ENCODE data around the gene EPHB6. TPM values are rescaled to one million over a fixed set of nuclear protein-coding genes. Genes with fewer than 3 reads are reported as not detected.

EPHB6 gene, protein sequence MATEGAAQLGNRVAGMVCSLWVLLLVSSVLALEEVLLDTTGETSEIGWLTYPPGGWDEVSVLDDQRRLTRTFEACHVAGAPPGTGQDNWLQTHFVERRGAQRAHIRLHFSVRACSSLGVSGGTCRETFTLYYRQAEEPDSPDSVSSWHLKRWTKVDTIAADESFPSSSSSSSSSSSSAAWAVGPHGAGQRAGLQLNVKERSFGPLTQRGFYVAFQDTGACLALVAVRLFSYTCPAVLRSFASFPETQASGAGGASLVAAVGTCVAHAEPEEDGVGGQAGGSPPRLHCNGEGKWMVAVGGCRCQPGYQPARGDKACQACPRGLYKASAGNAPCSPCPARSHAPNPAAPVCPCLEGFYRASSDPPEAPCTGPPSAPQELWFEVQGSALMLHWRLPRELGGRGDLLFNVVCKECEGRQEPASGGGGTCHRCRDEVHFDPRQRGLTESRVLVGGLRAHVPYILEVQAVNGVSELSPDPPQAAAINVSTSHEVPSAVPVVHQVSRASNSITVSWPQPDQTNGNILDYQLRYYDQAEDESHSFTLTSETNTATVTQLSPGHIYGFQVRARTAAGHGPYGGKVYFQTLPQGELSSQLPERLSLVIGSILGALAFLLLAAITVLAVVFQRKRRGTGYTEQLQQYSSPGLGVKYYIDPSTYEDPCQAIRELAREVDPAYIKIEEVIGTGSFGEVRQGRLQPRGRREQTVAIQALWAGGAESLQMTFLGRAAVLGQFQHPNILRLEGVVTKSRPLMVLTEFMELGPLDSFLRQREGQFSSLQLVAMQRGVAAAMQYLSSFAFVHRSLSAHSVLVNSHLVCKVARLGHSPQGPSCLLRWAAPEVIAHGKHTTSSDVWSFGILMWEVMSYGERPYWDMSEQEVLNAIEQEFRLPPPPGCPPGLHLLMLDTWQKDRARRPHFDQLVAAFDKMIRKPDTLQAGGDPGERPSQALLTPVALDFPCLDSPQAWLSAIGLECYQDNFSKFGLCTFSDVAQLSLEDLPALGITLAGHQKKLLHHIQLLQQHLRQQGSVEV
- 5.7 and 6.5 TPM in 2 replicates for total RNA-seq

DNA sequence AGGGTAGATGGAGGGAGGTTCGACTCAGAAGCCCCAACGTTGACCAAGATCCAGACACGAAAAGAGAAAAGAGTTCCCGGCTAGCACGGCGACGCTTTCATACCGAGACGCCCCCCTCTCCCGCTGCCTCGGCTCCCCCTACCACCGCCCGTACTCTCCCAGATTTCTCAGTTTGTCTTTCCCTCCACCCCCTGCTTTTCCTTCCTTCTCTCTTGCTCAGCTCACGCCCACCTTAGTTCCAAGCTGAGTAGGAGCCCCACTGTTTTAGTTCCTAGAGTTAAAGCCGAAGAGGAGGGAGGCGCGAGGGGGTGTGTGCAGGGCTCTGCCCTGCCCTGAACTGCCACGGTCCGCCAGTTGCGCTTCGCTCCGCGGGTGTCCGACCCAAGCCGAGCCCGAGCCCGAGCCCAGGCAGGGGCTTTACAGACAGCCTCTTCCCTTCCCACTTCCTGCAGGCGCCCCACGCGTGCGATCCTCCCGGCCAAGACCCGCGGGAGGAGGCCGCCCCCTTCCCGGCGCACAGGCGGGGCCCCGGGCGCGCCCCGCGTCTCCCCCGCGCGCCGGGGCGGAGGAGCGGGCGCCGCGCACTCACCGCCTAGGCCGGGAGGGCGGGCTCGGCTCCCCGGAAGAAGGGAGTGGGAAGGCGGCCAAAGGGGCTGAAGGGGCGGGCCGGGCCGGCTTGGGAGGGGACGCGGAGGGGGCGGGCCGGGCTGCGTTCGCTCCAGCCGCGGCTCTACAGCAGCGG is at the start of gene EPHB6:
Gene EPHB6, plus strand, starts transcription at position 705 of the 742 bp plus-strand sequence. CDS start 8,152 bp downstream, outside the sequence.

DNA sequence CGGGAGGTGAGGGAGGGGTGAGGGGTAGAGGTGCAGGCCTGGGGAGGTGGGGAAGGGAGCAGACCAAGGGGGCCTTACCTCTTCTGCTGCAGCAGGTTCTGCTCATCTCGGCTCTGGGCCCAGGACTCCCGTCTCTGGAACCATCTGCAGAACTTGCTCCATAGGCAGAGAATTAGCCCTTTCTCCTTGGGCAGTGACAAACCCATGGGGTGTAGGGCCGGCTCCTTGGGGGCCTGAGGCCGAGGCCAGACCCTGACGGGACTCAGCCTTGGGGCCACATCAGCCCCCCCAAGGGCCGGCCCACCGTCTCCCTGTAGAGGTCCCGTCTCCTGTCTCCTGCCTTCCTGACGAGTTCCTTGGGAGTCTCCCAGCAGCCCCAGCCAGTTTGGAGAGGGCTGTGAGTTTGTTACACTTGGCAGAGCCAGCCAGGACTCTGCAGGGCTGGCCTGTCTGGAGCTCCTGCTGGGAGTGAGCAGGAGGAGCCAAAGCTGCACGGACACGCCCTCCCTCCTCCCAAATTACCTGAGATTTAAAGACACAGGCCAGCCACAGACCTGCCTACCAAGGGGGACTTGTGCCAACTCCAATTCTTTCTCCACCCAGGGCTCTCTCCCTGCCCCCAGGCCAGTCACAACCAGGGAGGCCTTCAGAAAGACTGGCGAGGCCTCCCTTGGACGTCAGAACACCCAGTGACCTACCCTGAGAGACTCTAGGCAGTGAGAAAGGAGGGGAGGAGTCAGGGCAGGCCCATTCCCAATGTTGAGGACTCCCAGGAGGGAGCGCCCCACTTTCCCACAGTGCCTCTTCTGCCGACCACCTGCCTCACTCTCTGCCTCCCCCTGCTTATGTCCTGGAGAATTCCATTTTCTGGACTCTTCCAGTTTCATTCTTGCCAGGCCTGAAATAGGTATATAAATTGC is 30.7 kb downstream of the EPHB6 start, which contains the start of gene TRPV6:
Gene TRPV6, minus strand, starts transcription at position 435 of the 920 bp plus-strand sequence.

Other genes starting within 250 kb of the EPHB6 start
- not detected in 2 replicates for gene PRSS1, start 105.6 kb upstream of the EPHB6 start, total RNA-seq
- not detected in 2 replicates for gene PRSS2, start 84.1 kb upstream of the EPHB6 start, total RNA-seq
- not detected in 2 replicates for gene TRPV6, start 30.7 kb downstream of the EPHB6 start, total RNA-seq
- not detected in 2 replicates for gene TRPV5, start 78.7 kb downstream of the EPHB6 start, total RNA-seq
- gene LLCFC1, start 84.4 kb downstream of the EPHB6 start, total RNA-seq, result not detected in 2 replicates
- 0.49 TPM in 1 of 2 replicates, not detected in the other for gene KEL, start 107.3 kb downstream of the EPHB6 start, total RNA-seq
- not detected in 2 replicates for gene OR9A2, start 172.1 kb downstream of the EPHB6 start, total RNA-seq
- gene OR6V1, start 197.3 kb downstream of the EPHB6 start, total RNA-seq, result not detected in 2 replicates